Measurements from ENCODE around the gene CRELD2.

DNA sequence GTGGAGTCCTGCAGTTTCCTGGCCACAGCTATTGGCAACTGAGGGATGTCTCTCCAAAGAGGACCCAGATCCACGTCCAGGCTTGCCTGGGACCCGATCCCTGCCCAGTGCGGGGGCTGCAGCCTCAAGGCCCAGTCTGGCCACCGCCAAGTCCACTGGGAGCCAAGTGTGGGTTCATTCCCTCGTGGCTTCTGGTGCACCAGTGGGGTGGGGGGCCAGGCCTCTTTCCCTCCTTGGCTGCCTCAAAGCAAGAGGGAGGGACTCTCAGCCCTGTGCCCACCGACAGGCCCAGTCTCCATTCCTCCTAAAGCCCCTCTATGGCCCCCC lies 28.8 kb downstream of the CRELD2 start:
- TF ChIP-seq, protein P1, sequence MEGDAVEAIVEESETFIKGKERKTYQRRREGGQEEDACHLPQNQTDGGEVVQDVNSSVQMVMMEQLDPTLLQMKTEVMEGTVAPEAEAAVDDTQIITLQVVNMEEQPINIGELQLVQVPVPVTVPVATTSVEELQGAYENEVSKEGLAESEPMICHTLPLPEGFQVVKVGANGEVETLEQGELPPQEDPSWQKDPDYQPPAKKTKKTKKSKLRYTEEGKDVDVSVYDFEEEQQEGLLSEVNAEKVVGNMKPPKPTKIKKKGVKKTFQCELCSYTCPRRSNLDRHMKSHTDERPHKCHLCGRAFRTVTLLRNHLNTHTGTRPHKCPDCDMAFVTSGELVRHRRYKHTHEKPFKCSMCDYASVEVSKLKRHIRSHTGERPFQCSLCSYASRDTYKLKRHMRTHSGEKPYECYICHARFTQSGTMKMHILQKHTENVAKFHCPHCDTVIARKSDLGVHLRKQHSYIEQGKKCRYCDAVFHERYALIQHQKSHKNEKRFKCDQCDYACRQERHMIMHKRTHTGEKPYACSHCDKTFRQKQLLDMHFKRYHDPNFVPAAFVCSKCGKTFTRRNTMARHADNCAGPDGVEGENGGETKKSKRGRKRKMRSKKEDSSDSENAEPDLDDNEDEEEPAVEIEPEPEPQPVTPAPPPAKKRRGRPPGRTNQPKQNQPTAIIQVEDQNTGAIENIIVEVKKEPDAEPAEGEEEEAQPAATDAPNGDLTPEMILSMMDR (optimal IDR thresholded peaks at IDR 0.05 in 1 of 3, IDR thresholded peaks at IDR 0.05 in 1 of 3, conservative IDR thresholded peaks at IDR 0.05 in 1 of 3; ENCODE audit: extremely low read depth in 1 of 3, insufficient read depth in 2 of 3, low read length in 3 of 3), result no peak
- no peak for TF ChIP-seq EZH2 (IDR thresholded peaks at IDR 0.05; ENCODE audit: low read length)
